GM12878 (cell line): Measurements from ENCODE around the gene ANO8. TPM values are rescaled to one million over a fixed set of nuclear protein-coding genes. Genes with fewer than 3 reads are reported as not detected.

Source experiments
- BMI1 ChIP-seq: fragments of 450-650 bp; IDR thresholded peaks from 2 replicates; pipeline ENCODE4 v1.6.1; 2016; ENCODE audit warnings: mild to moderate bottlenecking, moderate library complexity, borderline replicate concordance
- EED ChIP-seq: sonication (generic); IDR thresholded peaks from 2 replicates; pipeline ENCODE4 v1.6.1; 2016; ENCODE audit warnings: antibody characterized with exemption, low read depth
- JUND ChIP-seq: IDR thresholded peaks from 2 replicates; pipeline ENCODE4 v1.6.1; 2012; ENCODE audit warnings: low read depth, mild to moderate bottlenecking, low read length, improper control_type of control experiment, moderate library complexity
- KDM1A ChIP-seq: fragments of 200-600 bp; sonication (generic); IDR thresholded peaks from 2 replicates; pipeline ENCODE4 v1.6.1; 2016; ENCODE audit warnings: borderline replicate concordance
- MYB ChIP-seq: fragments of 150-350 bp; IDR thresholded peaks from 2 replicates; pipeline ENCODE4 v1.6.1; 2014; ENCODE audit warnings: mild to moderate bottlenecking, low read depth, low read length, borderline replicate concordance
- NR2C1 ChIP-seq: fragments of 450-650 bp; IDR thresholded peaks from 2 replicates; pipeline ENCODE4 v1.6.1; 2017; ENCODE audit warnings: antibody characterized with exemption, mild to moderate bottlenecking, moderate library complexity
- RELA ChIP-seq: fragments of 450-650 bp; IDR thresholded peaks from 2 replicates; pipeline ENCODE4 v1.8.0; 2014; ENCODE audit warnings: borderline replicate concordance; ENCODE audit not compliant: partially characterized antibody
- RFX5 ChIP-seq: IDR thresholded peaks from 2 replicates; pipeline ENCODE4 v1.6.1; 2011; ENCODE audit warnings: low read depth, low read length, improper control_type of control experiment
- SMAD5 ChIP-seq: IDR thresholded peaks from 2 replicates; pipeline ENCODE4 v1.6.1; 2016; ENCODE audit warnings: antibody characterized with exemption, low read depth
- TCF12 ChIP-seq: IDR thresholded peaks from 2 replicates; pipeline ENCODE4 v1.6.1; 2011; ENCODE audit warnings: low read depth, mild to moderate bottlenecking, low read length
- polyA plus RNA-seq, 11 experiments: library from polyadenylated mRNA; depleted of rRNA in 4 of 11; unstranded in 6 of 11; stranded (reverse) in 5 of 11; fragments of >200 nt; fragmentation: Nextera tagmentation in 4 of 11; fragmentation: Illumina TruSeq in 1 of 11; extraction: Ambion mirVana in 4 of 11; extraction: Trizol in 1 of 11; gene quantifications; 1 replicate in 1 of 11; 2 replicates in 10 of 11; pipeline versions ENCODE4 v1.2.1 to v1.2.3, GENCODE V29; 2011 to 2016; ENCODE audit warnings: inconsistent platforms in 2 of 11, missing spikeins in 2 of 11, low read depth in 1 of 11
- total RNA-seq, 4 experiments: library from RNA; depleted of rRNA in 3 of 4; stranded (reverse); fragments of >200 nt in 3 of 4; fragmentation: Illumina TruSeq in 1 of 4; extraction: Trizol in 1 of 4; gene quantifications; 2 replicates each; pipeline versions ENCODE4 v1.2.1 to v1.2.3, GENCODE V29; 2013 to 2021
- TF ChIP-seq, protein P1 (sequence below): fragments of 450-650 bp; formaldehyde crosslinking; IDR thresholded peaks from 2 replicates; pipeline ENCODE4 v1.5.0; 2022; ENCODE audit warnings: mild to moderate bottlenecking, missing genetic modification characterization
- TF ChIP-seq, protein P2 (sequence below): fragments of 450-650 bp; formaldehyde crosslinking; IDR thresholded peaks from 2 replicates; pipeline ENCODE4 v1.4.0; 2022; ENCODE audit warnings: mild to moderate bottlenecking, moderate library complexity
- TF ChIP-seq, protein P3 (sequence below): fragments of 450-650 bp; conservative IDR thresholded peaks from 2 replicates; pipeline ENCODE4 v1.6.1; 2017; ENCODE audit warnings: mild to moderate bottlenecking, moderate library complexity
- TF ChIP-seq, protein P4 (sequence below): fragments of 450-650 bp; formaldehyde crosslinking; IDR thresholded peaks from 2 replicates; pipeline ENCODE4 v1.4.0; 2020; ENCODE audit warnings: mild to moderate bottlenecking, moderate library complexity

ANO8 gene
- total and polyA plus RNA-seq, 10 of the 15 experiments (the other 5 are each of a cell fraction or from before 2014, with no cell fraction given): 0.04 to 6.7 (median 1.1) TPM

DNA sequence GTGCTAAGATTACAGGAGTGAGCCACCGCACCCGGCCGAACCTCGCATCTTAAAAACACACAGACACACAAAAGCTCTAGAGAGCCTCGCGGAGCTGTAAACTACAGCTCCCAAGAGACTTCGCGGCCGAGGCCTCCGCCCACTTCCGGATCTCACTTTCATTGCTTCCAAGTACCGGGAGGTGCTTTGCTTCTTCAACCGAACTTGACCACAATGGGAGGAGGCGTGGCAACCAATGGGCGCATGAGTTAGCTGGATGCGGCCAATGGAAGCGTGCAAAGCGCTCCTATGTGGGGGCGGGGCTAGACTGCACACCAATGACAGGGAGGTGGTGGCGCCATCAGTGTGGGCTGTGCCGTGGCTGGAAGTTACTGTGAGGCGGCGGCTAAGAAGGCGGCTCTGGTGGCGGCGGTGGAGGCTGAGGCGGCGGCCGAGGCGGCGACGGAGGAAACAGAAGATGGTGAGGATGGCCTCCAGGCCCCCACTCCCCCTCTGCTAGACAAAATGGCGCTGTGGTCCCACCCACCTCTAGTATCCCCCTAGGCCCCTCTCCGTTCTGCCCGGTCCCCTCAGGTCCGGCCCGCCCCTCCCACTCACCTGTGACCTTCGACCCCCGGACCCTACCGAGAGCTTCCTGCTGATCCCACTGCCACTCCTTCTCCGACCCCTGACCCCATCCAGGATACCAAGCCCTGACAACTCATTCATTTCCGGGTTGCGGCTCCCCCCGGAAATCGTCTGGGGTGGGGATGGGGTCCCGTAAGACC is 25.3 kb downstream of the ANO8 start, which contains the start of gene DDA1 (continued):
- TF ChIP-seq, protein P1, sequence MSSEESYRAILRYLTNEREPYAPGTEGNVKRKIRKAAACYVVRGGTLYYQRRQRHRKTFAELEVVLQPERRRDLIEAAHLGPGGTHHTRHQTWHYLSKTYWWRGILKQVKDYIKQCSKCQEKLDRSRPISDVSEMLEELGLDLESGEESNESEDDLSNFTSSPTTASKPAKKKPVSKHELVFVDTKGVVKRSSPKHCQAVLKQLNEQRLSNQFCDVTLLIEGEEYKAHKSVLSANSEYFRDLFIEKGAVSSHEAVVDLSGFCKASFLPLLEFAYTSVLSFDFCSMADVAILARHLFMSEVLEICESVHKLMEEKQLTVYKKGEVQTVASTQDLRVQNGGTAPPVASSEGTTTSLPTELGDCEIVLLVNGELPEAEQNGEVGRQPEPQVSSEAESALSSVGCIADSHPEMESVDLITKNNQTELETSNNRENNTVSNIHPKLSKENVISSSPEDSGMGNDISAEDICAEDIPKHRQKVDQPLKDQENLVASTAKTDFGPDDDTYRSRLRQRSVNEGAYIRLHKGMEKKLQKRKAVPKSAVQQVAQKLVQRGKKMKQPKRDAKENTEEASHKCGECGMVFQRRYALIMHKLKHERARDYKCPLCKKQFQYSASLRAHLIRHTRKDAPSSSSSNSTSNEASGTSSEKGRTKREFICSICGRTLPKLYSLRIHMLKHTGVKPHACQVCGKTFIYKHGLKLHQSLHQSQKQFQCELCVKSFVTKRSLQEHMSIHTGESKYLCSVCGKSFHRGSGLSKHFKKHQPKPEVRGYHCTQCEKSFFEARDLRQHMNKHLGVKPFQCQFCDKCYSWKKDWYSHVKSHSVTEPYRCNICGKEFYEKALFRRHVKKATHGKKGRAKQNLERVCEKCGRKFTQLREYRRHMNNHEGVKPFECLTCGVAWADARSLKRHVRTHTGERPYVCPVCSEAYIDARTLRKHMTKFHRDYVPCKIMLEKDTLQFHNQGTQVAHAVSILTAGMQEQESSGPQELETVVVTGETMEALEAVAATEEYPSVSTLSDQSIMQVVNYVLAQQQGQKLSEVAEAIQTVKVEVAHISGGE: no peak
- no peak for TF ChIP-seq SMAD5
- TF ChIP-seq, protein P2, sequence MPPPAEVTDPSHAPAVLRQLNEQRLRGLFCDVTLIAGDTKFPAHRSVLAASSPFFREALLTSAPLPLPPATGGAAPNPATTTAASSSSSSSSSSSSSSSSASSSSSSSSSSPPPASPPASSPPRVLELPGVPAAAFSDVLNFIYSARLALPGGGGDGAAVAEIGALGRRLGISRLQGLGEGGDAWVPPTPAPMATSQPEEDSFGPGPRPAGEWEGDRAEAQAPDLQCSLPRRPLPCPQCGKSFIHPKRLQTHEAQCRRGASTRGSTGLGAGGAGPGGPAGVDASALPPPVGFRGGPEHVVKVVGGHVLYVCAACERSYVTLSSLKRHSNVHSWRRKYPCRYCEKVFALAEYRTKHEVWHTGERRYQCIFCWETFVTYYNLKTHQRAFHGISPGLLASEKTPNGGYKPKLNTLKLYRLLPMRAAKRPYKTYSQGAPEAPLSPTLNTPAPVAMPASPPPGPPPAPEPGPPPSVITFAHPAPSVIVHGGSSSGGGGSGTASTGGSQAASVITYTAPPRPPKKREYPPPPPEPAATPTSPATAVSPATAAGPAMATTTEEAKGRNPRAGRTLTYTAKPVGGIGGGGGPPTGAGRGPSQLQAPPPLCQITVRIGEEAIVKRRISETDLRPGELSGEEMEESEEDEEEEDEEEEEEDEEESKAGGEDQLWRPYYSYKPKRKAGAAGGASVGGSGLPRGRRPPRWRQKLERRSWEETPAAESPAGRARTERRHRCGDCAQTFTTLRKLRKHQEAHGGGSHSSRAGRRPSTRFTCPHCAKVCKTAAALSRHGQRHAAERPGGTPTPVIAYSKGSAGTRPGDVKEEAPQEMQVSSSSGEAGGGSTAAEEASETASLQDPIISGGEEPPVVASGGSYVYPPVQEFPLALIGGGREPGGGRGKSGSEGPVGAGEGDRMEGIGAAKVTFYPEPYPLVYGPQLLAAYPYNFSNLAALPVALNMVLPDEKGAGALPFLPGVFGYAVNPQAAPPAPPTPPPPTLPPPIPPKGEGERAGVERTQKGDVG: no peak
- TF ChIP-seq KDM1A: no peak
- TF ChIP-seq, protein P3, sequence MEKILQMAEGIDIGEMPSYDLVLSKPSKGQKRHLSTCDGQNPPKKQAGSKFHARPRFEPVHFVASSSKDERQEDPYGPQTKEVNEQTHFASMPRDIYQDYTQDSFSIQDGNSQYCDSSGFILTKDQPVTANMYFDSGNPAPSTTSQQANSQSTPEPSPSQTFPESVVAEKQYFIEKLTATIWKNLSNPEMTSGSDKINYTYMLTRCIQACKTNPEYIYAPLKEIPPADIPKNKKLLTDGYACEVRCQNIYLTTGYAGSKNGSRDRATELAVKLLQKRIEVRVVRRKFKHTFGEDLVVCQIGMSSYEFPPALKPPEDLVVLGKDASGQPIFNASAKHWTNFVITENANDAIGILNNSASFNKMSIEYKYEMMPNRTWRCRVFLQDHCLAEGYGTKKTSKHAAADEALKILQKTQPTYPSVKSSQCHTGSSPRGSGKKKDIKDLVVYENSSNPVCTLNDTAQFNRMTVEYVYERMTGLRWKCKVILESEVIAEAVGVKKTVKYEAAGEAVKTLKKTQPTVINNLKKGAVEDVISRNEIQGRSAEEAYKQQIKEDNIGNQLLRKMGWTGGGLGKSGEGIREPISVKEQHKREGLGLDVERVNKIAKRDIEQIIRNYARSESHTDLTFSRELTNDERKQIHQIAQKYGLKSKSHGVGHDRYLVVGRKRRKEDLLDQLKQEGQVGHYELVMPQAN: peak; percentile 47; the same call in 1 of the 2 replicates
- TF ChIP-seq BMI1: no peak
- TF ChIP-seq RFX5: peak; percentile 77
- TF ChIP-seq, protein P4, sequence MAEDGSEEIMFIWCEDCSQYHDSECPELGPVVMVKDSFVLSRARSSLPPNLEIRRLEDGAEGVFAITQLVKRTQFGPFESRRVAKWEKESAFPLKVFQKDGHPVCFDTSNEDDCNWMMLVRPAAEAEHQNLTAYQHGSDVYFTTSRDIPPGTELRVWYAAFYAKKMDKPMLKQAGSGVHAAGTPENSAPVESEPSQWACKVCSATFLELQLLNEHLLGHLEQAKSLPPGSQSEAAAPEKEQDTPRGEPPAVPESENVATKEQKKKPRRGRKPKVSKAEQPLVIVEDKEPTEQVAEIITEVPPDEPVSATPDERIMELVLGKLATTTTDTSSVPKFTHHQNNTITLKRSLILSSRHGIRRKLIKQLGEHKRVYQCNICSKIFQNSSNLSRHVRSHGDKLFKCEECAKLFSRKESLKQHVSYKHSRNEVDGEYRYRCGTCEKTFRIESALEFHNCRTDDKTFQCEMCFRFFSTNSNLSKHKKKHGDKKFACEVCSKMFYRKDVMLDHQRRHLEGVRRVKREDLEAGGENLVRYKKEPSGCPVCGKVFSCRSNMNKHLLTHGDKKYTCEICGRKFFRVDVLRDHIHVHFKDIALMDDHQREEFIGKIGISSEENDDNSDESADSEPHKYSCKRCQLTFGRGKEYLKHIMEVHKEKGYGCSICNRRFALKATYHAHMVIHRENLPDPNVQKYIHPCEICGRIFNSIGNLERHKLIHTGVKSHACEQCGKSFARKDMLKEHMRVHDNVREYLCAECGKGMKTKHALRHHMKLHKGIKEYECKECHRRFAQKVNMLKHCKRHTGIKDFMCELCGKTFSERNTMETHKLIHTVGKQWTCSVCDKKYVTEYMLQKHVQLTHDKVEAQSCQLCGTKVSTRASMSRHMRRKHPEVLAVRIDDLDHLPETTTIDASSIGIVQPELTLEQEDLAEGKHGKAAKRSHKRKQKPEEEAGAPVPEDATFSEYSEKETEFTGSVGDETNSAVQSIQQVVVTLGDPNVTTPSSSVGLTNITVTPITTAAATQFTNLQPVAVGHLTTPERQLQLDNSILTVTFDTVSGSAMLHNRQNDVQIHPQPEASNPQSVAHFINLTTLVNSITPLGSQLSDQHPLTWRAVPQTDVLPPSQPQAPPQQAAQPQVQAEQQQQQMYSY: no peak
- TF ChIP-seq EED: no peak
- TF ChIP-seq JUND: no peak
- TF ChIP-seq MYB: no peak
- TF ChIP-seq RELA: peak; percentile 59
- peak; percentile 95 for TF ChIP-seq NR2C1
- no peak for TF ChIP-seq TCF12
